ENCODE data around the gene PDZD7.
"Not testable (repeated sequence)": the region's sequence is repeated elsewhere in the genome, so short reads cannot be mapped to it uniquely, and the experiment has no call there.

The PDZD7 gene

DNA sequence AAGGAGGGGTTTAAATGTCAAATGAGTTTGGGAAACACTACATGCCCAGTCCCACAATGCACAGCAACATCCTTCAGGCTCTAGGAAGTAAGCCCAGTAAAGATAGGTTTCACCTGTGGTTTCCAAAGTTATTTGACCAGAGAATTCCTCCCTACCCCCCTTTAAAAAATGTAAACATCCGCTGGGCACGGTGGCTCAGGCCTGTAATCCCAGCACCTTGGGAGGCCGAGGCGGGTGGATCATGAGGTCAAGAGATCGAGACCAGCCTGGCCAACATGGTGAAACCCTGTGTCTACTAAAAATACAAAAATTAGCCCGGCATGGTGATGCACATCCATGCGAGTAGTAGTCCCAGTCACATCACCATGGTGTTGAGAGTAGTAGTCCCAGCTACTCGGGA, 55.5 kb downstream of the PDZD7 start:
- not testable (repeated sequence) for H3K4me3 ChIP-seq (ENCODE audit: low read length); H3K18ac ChIP-seq (ENCODE audit: low read length); H3K79me2 ChIP-seq (ENCODE audit: control insufficient read depth, insufficient read depth, low read length); H4K5ac ChIP-seq (ENCODE audit: low read length); H3K36me3 ChIP-seq (ENCODE audit: control insufficient read depth, insufficient read depth, low read length); H3K23ac ChIP-seq (ENCODE audit: low read length); DNase-seq; H4K8ac ChIP-seq (ENCODE audit: low read depth, low read length); H2BK5ac ChIP-seq (ENCODE audit: low read length); H3K4me2 ChIP-seq (ENCODE audit: low read length); H3K79me1 ChIP-seq (ENCODE audit: low read length); H3K9ac ChIP-seq (ENCODE audit: low read length); H3K4ac ChIP-seq (ENCODE audit: low read depth, low read length); H2BK120ac ChIP-seq (ENCODE audit: low read depth, low read length); H3K4me1 ChIP-seq (ENCODE audit: control insufficient read depth, low read depth, low read length); H3K27me3 ChIP-seq (ENCODE audit: insufficient read depth, low read length, poor library complexity); H3K56ac ChIP-seq (ENCODE audit: low read length); H2BK15ac ChIP-seq (replicated peaks; ENCODE audit: low read depth); H3K27ac ChIP-seq (ENCODE audit: low read depth, low read length); H2AK5ac ChIP-seq (ENCODE audit: low read length)
- no CpG with 5 or more reads among the region's 8 CpGs for WGBS (ENCODE audit: extremely low coverage, insufficient coverage, low lambda C conversion rate)

GRCh38 chr10:100972904-100973535, 57.9 kb downstream of the PDZD7 start:
- Histone ChIP-seq H3K79me1 (ENCODE audit: low read length) (no peaks in the 10 kb centered on the region), H3K79me2 (ENCODE audit: control insufficient read depth, insufficient read depth, low read length) (no peaks in the 10 kb centered on the region), H3K27me3 (ENCODE audit: insufficient read depth, low read length, poor library complexity) (no peaks in the 10 kb centered on the region), H3K56ac (ENCODE audit: low read length) (no peak overlapping the region), H3K4me2 (ENCODE audit: low read length) (no peak overlapping the region), H2AK5ac (ENCODE audit: low read length) (no peak overlapping the region), H3K27ac (ENCODE audit: low read depth, low read length) (no peak overlapping the region), H2BK15ac (replicated peaks; ENCODE audit: low read depth) (no peak overlapping the region), H3K18ac (ENCODE audit: low read length) (no peak overlapping the region), H2BK120ac (ENCODE audit: low read depth, low read length) (no peak overlapping the region), H4K8ac (ENCODE audit: low read depth, low read length) (no peak overlapping the region), H3K23ac (ENCODE audit: low read length) (no peak overlapping the region), H3K4ac (ENCODE audit: low read depth, low read length) (no peak overlapping the region), H2BK5ac (ENCODE audit: low read length) (no peak overlapping the region), H3K36me3 (ENCODE audit: control insufficient read depth, insufficient read depth, low read length) (no peaks in the 10 kb centered on the region), H3K4me1 (ENCODE audit: control insufficient read depth, low read depth, low read length) (peaks cover 9% of the 10 kb centered on the region), H3K9ac (ENCODE audit: low read length) (no peak overlapping the region), H3K4me3 (ENCODE audit: low read length) (no peak overlapping the region), H4K5ac (ENCODE audit: low read length) (no peak overlapping the region)
- WGBS (ENCODE audit: extremely low coverage, insufficient coverage, low lambda C conversion rate) = no CpG with 5 or more reads among the region's 6 CpGs
- no peak for DNase-seq

GRCh38 chr10:100972115-100972903, 58.6 kb downstream of the PDZD7 start:
- Histone ChIP-seq H4K8ac (ENCODE audit: low read depth, low read length) (no peak overlapping the region), H3K4me1 (ENCODE audit: control insufficient read depth, low read depth, low read length) (peaks cover 9% of the 10 kb centered on the region), H3K79me2 (ENCODE audit: control insufficient read depth, insufficient read depth, low read length) (no peaks in the 10 kb centered on the region), H2BK120ac (ENCODE audit: low read depth, low read length) (no peak overlapping the region), H3K4ac (ENCODE audit: low read depth, low read length) (no peak overlapping the region), H3K9ac (ENCODE audit: low read length) (no peak overlapping the region), H3K36me3 (ENCODE audit: control insufficient read depth, insufficient read depth, low read length) (no peaks in the 10 kb centered on the region), H2BK5ac (ENCODE audit: low read length) (no peak overlapping the region), H2AK5ac (ENCODE audit: low read length) (no peak overlapping the region), H3K56ac (ENCODE audit: low read length) (no peak overlapping the region), H4K5ac (ENCODE audit: low read length) (no peak overlapping the region), H3K79me1 (ENCODE audit: low read length) (no peaks in the 10 kb centered on the region), H3K4me3 (ENCODE audit: low read length) (no peak overlapping the region), H3K27me3 (ENCODE audit: insufficient read depth, low read length, poor library complexity) (no peaks in the 10 kb centered on the region), H2BK15ac (replicated peaks; ENCODE audit: low read depth) (no peak overlapping the region), H3K18ac (ENCODE audit: low read length) (no peak overlapping the region), H3K27ac (ENCODE audit: low read depth, low read length) (no peak overlapping the region), H3K4me2 (ENCODE audit: low read length) (no peak overlapping the region), H3K23ac (ENCODE audit: low read length) (no peak overlapping the region)
- no peak for DNase-seq
- no CpG with 5 or more reads among the region's 13 CpGs for WGBS (ENCODE audit: extremely low coverage, insufficient coverage, low lambda C conversion rate)

DNA sequence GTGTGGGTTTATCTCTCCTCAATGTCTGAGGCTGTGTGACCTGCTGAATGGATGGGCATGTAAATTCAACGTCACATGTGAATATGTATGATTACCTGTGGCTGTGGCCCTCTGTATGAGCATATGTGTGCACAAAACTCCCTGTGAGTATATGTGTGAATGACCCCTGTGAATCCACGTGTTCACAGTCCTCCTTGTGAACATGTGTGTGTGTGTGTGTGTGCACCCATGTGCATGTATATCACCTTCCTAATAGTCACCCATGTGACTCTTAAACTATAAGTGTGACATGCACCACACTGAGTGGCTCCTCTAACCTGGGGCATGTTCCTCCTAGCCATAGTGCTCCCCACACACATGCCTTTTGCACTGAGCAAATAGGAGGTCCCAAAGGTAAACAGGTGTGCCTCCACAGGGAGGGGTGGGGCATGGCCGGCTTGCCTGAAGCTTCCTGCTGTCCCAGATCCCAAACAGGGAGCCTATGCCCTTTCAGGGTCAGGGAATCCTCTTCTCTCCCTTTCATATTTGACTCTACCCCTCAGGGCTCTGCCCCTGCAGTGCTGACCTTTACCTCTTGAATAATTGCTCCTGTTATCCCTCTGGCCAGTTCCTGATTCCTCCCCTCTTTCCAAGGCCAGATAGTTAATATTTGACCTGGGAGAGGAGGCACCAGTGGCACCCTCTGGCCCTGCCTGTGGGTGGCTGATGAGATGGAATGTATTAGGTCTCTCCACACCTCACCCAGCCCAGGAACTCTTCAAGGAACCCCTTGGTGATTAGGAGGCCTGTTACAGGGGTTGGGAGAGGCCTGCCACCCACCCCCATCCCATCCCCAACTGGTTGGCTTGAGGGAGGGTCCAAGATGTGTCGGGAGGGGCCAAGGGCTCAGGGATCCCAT, 59.8 kb downstream of the PDZD7 start:
- no peak overlapping the region for H3K4me2 ChIP-seq (ENCODE audit: low read length)
- H3K27me3 ChIP-seq (ENCODE audit: insufficient read depth, low read length, poor library complexity) = no peaks in the 10 kb centered on the region
- WGBS (ENCODE audit: extremely low coverage, insufficient coverage, low lambda C conversion rate) = no CpG with 5 or more reads among the region's 4 CpGs
- H3K4me1 ChIP-seq (ENCODE audit: control insufficient read depth, low read depth, low read length) = peaks cover 9% of the 10 kb centered on the region
- no peak overlapping the region for H3K18ac ChIP-seq (ENCODE audit: low read length)
- no peak overlapping the region for H3K4me3 ChIP-seq (ENCODE audit: low read length)
- H3K23ac ChIP-seq (ENCODE audit: low read length) = no peak overlapping the region
- no peaks in the 10 kb centered on the region for H3K79me1 ChIP-seq (ENCODE audit: low read length)
- H4K8ac ChIP-seq (ENCODE audit: low read depth, low read length) = no peak overlapping the region
- no peak overlapping the region for H4K5ac ChIP-seq (ENCODE audit: low read length)
- H3K9ac ChIP-seq (ENCODE audit: low read length) = no peak overlapping the region
- no peak for DNase-seq
- no peak overlapping the region for H2BK5ac ChIP-seq (ENCODE audit: low read length)
- H3K79me2 ChIP-seq (ENCODE audit: control insufficient read depth, insufficient read depth, low read length) = no peaks in the 10 kb centered on the region
- H2BK120ac ChIP-seq (ENCODE audit: low read depth, low read length) = no peak overlapping the region
- H3K27ac ChIP-seq (ENCODE audit: low read depth, low read length) = no peak overlapping the region
- no peak overlapping the region for H2AK5ac ChIP-seq (ENCODE audit: low read length)
- H3K36me3 ChIP-seq (ENCODE audit: control insufficient read depth, insufficient read depth, low read length) = no peaks in the 10 kb centered on the region
- no peak overlapping the region for H3K4ac ChIP-seq (ENCODE audit: low read depth, low read length)
- H2BK15ac ChIP-seq (replicated peaks; ENCODE audit: low read depth) = no peak overlapping the region
- peak overlapping the region; percentile 2 for H3K56ac ChIP-seq (ENCODE audit: low read length)

DNA sequence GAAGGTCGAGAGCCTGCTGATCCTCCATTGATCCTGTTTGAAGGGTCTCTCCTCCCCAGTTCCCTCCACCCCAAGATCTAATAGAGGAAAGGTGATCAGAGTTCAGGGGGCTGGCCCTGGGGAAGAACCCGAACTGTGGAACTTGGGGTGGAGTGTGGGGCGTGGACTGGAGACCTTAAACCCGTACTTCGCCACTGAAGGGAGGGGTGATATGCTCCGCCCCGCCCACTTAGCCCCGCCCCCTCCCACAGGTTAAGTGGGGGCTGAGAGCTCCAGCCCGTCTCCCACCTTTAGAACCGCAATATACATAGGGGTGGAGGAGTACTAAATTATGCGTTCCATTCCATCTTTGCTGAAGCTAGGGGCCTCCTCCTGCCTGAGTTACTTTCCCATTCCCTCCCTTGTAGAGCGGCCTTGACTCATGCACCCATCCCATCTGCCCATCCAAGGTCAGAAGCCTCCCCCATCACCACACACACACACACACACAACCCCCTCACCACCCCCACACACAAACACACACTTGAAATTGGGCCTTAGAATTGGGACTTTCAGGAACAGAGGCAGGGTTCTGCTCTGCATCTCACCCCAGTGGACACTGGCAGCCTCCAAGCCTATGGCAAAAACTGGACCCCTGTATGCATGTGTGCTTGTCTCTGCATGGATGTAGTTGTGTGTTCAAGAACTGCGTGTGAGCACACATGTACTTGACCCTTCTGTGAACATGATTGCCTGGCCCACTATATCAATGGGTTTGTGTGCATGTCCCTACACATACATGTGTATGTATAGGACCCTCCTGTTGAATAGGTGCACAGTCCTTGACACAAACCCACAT, 60.6 kb downstream of the PDZD7 start:
- Histone ChIP-seq H2BK5ac (ENCODE audit: low read length) (no peak overlapping the region), H3K18ac (ENCODE audit: low read length) (no peak overlapping the region), H3K36me3 (ENCODE audit: control insufficient read depth, insufficient read depth, low read length) (no peaks in the 10 kb centered on the region), H2BK15ac (replicated peaks; ENCODE audit: low read depth) (no peak overlapping the region), H3K79me1 (ENCODE audit: low read length) (no peaks in the 10 kb centered on the region), H2AK5ac (ENCODE audit: low read length) (no peak overlapping the region), H3K56ac (ENCODE audit: low read length) (peak overlapping the region; percentile 84), H3K27ac (ENCODE audit: low read depth, low read length) (no peak overlapping the region), H2BK120ac (ENCODE audit: low read depth, low read length) (no peak overlapping the region), H3K9ac (ENCODE audit: low read length) (peak overlapping the region; percentile 82), H3K23ac (ENCODE audit: low read length) (no peak overlapping the region), H3K79me2 (ENCODE audit: control insufficient read depth, insufficient read depth, low read length) (no peaks in the 10 kb centered on the region), H4K8ac (ENCODE audit: low read depth, low read length) (no peak overlapping the region), H3K4me3 (ENCODE audit: low read length) (peak overlapping the region; percentile 58), H3K27me3 (ENCODE audit: insufficient read depth, low read length, poor library complexity) (no peaks in the 10 kb centered on the region), H3K4me1 (ENCODE audit: control insufficient read depth, low read depth, low read length) (peaks cover 9% of the 10 kb centered on the region), H3K4me2 (ENCODE audit: low read length) (peak overlapping the region; percentile 74), H4K5ac (ENCODE audit: low read length) (no peak overlapping the region), H3K4ac (ENCODE audit: low read depth, low read length) (no peak overlapping the region)
- DNase-seq = peak; percentile 61
- no CpG with 5 or more reads among the region's 13 CpGs for WGBS (ENCODE audit: extremely low coverage, insufficient coverage, low lambda C conversion rate)
